DOHH2 (cell line): Measurements from ENCODE around the gene ANXA6.

Source experiments
- CTCF ChIP-seq: fragments of 200-600 bp; sonication (generic); IDR thresholded peaks from one replicate; pipeline ENCODE4 v1.5.1; 2014; ENCODE audit warnings: antibody characterized with exemption, mild to moderate bottlenecking, low read depth, low read length; ENCODE audit not compliant: poor library complexity, severe bottlenecking
- EZH2phosphoT487 ChIP-seq: fragments of 200-600 bp; sonication (generic); IDR thresholded peaks from 2 replicates; pipeline ENCODE4 v1.6.1; 2017; ENCODE audit warnings: borderline replicate concordance, mild to moderate bottlenecking, antibody characterized with exemption, low read length, moderate library complexity, mixed read lengths

- TF ChIP-seq CTCF (no peak), EZH2phosphoT487 (no peak)
These were observed 87.1 kb downstream of the ANXA6 start for GRCh38 chr5:151070449-151070848.
